ENCODE measurements around the gene ZMIZ1. TPM values are rescaled to one million over a fixed set of nuclear protein-coding genes. Genes with fewer than 3 reads are reported as not detected.

ZMIZ1 gene
- total and polyA plus RNA-seq, 4 donors = 3.9 to 19.1 (median 9.8) TPM

GRCh38 chr10:79292026-79292766 is 223.4 kb downstream of the ZMIZ1 start:
- peaks cover 6 to 55% (median 10%) of the 10 kb centered on the region in 4 donors for H3K36me3 ChIP-seq (ENCODE audit: control insufficient read depth in 4 of 4, insufficient read depth in 3 of 4, low read depth in 1 of 4, low read length in 3 of 4)
- H3K4me1 ChIP-seq (ENCODE audit: control insufficient read depth in 4 of 4, insufficient read depth in 4 of 4, low read length in 3 of 4) = peaks cover 0 to 4% (median 0%) of the 10 kb centered on the region in 4 donors
- TF ChIP-seq REST (IDR thresholded peaks at IDR 0.05) = no peak
- TF ChIP-seq FOXA2 (IDR thresholded peaks at IDR 0.05) = no peak
- no peak for TF ChIP-seq NR2F2 (IDR thresholded peaks at IDR 0.05)
- TF ChIP-seq EGR1 (IDR thresholded peaks at IDR 0.05; ENCODE audit: low read depth in 2 of 2) = no peak
- TF ChIP-seq TAF1 (conservative IDR thresholded peaks at IDR 0.05) = no peak
- no peak for TF ChIP-seq ATF3 (IDR thresholded peaks at IDR 0.05)
- no peak for TF ChIP-seq CTCF (IDR thresholded peaks at IDR 0.05; ENCODE audit: low read depth, low read length, missing input control)
- no peak for TF ChIP-seq FOXA1 (IDR thresholded peaks at IDR 0.05)
- no peak for TF ChIP-seq RXRA (IDR thresholded peaks at IDR 0.05)
- no peak for TF ChIP-seq GABPA (IDR thresholded peaks at IDR 0.05 in 1 of 2, conservative IDR thresholded peaks at IDR 0.05 in 1 of 2)
- no peak overlapping the region for H3K4me3 ChIP-seq (ENCODE audit: low read depth in 1 of 3, low read length in 3 of 3)
- H3K27ac ChIP-seq (ENCODE audit: low read depth in 1 of 2, low read length in 2 of 2) = no peak overlapping the region
- no peaks in the 10 kb centered on the region for H3K9me3 ChIP-seq (ENCODE audit: control insufficient read depth in 4 of 4, low read length in 3 of 4)
- DNase-seq (ENCODE audit: low spot score) = no peak
- WGBS = 93% methylated on average over 14 of the region's 14 CpGs
- no peaks in the 10 kb centered on the region for H3K27me3 ChIP-seq (ENCODE audit: control insufficient read depth in 4 of 4, insufficient read depth in 4 of 4, low read length in 3 of 4)
- H3K9ac ChIP-seq (ENCODE audit: low read depth in 1 of 2, low read length in 2 of 2) = no peak overlapping the region

GRCh38 chr10:79292891-79293746 is 224.4 kb downstream of the ZMIZ1 start:
- Histone ChIP-seq H3K9me3 (ENCODE audit: control insufficient read depth in 4 of 4, low read length in 3 of 4) (no peaks in the 10 kb centered on the region), H3K9ac (ENCODE audit: low read depth in 1 of 2, low read length in 2 of 2) (no peak overlapping the region), H3K27me3 (ENCODE audit: control insufficient read depth in 4 of 4, insufficient read depth in 4 of 4, low read length in 3 of 4) (no peaks in the 10 kb centered on the region), H3K4me3 (ENCODE audit: low read depth in 1 of 3, low read length in 3 of 3) (no peak overlapping the region), H3K36me3 (ENCODE audit: control insufficient read depth in 4 of 4, insufficient read depth in 3 of 4, low read depth in 1 of 4, low read length in 3 of 4) (peaks cover 11 to 65% (median 14%) of the 10 kb centered on the region in 4 donors), H3K27ac (ENCODE audit: low read depth in 1 of 2, low read length in 2 of 2) (peak overlapping the region; percentile 44 to 55), H3K4me1 (ENCODE audit: control insufficient read depth in 4 of 4, insufficient read depth in 4 of 4, low read length in 3 of 4) (peaks cover 0 to 4% (median 0%) of the 10 kb centered on the region in 4 donors)
- TF ChIP-seq RXRA (IDR thresholded peaks at IDR 0.05) (no peak), CTCF (IDR thresholded peaks at IDR 0.05; ENCODE audit: low read depth, low read length, missing input control) (peak; percentile 42), RAD21 (IDR thresholded peaks at IDR 0.05) (peak in 1 of 2 donors; percentile 67)
- DNase-seq (ENCODE audit: low spot score) = no peak
- WGBS = 87% methylated on average over 24 of the region's 24 CpGs
